ENCODE measurements around the gene GABRG3.

- TF ChIP-seq CTCF (IDR thresholded peaks at IDR 0.05) (no peak), POLR2AphosphoS5 (IDR thresholded peaks at IDR 0.05) (no peak), EP300 (IDR thresholded peaks at IDR 0.05) (no peak), POLR2A (IDR thresholded peaks at IDR 0.05; ENCODE audit: low read depth) (no peak)
Measured at GRCh38 chr15:27027229-27027628, 56.2 kb downstream of the GABRG3 start.
